GM18867 (cell line): ENCODE data around the gene TMEM221.

Experiments used
- ATAC-seq: cut with Tn5 transposase; IDR thresholded peaks from one replicate; pipeline ENCODE4 v1.9.1; 2021; ENCODE audit warnings: mild to moderate bottlenecking, moderate library complexity; ENCODE audit not compliant: unreplicated experiment

Gene TMEM221

DNA sequence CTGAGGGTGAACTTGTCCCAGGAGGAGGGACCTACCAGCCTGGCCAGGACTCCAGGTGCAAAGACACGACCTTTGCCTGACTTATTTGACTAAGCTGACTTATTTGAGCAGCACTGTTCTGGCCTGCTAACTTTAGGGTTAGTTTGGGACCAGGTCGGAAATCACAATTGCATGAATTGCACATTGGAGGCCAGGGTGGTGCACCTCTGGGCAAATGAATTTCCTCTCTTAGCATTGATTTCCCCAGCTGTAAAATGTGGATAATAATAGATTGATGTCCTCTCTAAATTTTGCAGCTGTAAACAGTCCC, 41.6 kb downstream of the TMEM221 start:
- ATAC-seq = no peak

DNA sequence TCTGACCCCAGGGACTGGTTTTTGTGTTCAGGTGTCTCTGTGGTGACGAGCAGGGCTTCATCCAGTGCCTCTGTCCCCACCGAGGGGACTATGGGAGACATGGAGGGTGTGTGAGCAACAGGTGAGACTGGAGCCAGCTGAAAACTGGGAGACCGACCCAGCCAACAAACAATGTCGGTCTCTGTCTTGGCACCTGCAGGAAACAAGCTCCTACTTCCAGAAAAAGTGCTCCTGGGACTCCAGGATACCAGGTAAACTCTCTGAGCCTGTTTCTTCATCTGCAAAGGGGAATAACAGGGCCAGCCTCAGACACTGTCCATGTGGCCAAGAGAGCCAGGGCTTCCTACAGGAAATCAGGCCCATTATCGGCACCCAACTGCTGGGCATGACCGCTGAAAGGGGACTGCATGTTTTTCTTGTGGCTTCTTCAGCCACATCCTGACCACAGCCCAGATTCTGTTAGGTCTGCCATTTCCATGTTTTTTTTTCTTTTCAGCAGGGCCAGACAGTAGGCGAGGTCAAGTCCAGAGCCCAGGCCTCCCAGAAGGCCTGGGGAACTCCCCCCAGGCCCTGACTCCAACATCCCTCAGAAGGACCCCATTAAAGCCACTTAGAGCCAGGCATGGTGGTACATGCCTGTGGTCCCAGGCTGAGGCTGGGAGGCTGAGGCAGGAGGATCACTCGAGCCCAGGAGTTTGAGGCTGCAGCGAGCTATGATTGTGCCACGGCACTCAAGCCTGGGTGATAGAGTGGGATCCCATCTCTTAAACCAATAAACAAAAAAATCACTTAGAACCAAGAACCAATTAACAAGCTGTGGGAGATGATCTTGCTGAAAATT, 42.2 kb downstream of the TMEM221 start:
- ATAC-seq = no peak

DNA sequence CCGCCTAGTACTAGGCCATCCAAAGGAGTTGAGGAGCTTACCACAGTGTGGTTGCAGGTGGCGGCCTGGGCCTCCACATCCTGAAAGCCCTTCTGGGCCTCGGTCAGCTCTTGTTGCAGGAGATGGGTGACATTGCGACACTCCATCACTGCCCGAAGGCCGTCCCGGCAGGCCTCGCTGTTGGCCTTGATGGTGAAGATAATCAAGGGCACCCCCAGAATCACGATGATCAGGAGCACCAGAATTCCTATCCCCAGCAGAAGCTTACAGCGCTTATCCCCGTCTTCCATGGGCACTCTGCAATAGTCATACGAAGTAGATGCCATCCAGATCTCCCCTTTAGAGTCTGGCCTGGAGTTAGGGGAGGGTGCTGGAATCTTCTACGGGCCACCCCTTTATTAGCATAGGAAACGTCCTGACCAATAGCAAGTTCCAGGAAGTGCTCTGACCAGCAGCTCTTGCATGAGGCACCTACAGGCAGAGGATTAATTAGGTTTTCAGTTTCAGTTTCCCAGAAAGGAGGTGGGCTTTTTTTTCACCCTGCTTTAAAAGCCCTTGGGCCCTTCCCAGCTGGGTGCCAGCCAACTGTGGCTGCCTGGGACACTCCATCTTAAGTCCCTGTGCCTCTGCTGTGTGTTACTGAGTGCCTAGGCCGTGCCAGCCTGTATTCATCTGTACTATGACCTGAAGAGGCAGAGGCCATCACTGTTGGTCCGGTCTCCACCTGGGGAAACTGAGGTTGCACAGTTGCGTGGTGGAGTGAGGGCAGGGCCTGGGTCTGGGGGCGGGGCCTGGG, 43.0 kb downstream of the TMEM221 start, which contains the start of gene BST2:
BST2 (minus strand) TSS at position 381 of the 796 bp plus-strand sequence; CDS start at position 326, 55 bp downstream.
- peak; percentile 72 for ATAC-seq

DNA sequence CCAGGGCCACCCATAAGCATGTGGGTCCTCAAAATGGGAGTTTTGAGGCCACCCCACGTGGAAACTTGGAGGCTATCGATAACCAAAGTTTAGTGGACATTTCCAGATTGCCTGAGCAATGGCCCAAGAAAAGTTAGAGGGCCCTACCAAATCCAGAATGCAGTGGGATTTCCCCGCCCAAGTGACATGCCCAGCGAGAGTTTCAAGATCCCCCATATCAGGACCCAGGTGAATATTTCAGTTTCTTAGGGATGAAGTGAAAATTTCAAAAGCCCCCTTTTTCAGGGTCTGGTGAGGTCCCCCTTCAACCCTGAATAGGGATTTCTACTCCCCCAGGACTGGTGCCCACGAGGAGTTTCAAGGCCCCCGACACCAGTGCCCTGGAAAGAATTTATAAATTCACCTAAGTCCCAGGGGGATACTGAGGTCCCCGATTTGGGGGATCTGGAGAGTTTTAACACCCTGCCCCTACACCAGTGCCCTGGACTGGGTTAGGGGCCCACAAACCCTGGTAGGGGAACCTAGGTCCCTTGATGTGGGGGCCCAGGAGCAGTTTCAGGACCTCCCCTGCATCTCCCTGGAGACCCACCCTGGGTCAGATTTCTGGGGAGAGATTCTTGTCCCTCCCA, 43.7 kb downstream of the TMEM221 start:
- no peak for ATAC-seq

DNA sequence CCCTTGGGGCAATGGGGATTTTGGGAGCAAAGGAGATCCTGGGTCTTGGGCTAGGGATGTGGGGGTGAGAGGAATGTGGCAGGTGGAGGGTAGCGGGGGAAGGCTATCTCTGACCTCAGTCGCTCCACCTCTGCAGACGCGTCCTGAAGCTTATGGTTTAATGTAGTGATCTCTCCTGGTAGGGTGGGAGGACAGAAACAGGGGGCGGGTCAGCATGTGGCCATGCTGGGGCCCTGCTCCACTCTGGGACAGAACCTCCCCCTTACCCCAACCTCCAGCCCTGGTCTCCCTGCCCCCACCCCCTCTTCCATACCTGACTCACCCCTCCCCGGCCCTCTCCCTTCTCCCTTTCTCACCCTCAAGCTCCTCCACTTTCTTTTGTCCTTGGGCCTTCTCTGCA, 44.5 kb downstream of the TMEM221 start:
- no peak for ATAC-seq

DNA sequence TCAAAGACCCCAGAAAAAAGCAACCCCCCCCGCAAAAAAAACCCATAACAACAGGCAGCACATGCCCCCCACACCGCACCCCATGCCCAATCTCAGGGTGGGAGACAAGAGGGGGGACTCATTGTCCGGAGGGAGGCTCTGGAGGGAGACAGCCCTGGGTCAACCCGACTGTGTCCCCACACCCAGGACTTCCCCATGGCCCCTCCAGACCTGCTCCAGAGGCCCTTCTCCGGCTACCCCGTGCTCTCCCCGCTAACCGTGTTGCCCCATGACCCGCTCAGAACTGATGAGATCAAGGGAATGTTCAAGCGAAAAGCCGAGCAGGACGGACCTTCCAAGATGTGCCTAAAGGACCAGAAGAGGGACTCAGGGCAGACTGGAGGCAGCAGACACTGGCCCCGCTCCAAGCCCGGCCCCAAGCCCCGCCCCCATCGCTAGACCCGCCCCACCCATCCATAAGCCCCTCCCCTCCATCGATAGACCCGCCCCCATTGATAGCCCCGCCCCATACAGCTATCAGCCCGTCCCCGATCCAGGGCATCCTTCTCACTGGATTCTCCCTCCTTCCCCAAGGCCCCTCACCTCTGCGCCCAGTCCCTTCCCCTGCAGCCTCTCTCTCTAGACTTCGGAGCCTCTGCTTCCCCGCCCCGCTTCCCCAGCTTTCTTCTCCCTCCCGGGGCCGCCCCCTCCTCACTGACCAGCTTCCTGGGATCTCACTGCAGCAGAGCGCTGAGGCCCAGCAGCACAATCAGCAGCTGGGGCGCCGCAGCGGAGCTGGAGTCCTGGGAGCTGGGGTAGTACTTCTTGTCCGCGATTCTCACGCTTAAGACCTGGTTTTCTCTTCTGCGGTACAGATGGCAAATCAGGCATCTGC, 45.2 kb downstream of the TMEM221 start:
- ATAC-seq = no peak

DNA sequence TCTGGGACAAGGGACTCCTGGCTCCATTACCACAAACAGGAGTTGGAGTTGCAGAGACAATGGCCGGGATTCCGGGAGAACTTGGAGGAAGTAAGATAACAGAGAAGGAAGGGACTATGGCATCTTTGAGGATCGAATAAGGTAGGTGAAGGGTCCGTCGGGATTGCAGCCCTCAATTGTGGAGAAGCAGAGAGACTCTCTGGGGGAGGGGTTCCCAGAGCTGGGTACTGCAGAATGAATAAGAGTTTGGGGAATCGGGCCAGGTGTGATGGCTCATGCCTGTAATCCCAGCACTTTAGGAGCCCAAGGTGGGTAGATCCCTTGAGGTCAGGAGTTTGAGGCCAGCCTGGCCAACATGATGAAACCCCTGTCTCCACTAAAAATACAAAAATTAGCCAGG, 46.8 kb downstream of the TMEM221 start:
- no peak for ATAC-seq

DNA sequence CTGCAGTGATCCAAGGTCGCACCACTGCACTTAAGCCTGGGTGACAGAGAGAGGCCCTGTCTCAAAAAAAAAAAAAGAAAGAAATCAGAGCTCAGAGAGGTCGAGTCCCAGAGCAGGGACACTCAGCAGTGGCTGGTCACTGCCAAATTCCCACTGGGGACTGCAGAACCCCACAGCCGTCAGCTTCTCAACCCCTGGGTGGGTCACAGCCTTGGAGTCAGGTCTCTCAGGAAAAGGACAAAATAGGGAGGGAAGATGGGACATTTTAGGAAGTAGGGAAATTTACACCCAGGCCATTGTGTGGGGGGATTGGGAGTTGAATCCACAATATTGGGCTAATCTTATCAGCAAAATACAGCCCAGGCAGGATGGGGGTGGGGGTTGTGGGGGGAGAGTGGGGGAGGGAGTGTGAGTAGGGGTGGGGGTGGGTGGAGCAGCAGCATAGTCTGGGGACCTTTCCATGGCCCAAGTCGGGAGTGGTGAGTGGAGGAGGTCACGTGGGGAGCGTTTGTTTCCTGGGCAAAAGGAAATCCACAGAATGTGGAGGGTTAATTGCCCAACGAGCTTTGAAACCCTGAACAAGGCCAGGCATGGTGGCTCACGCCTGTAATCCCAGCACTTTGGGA, 49.5 kb downstream of the TMEM221 start:
- ATAC-seq = no peak

DNA sequence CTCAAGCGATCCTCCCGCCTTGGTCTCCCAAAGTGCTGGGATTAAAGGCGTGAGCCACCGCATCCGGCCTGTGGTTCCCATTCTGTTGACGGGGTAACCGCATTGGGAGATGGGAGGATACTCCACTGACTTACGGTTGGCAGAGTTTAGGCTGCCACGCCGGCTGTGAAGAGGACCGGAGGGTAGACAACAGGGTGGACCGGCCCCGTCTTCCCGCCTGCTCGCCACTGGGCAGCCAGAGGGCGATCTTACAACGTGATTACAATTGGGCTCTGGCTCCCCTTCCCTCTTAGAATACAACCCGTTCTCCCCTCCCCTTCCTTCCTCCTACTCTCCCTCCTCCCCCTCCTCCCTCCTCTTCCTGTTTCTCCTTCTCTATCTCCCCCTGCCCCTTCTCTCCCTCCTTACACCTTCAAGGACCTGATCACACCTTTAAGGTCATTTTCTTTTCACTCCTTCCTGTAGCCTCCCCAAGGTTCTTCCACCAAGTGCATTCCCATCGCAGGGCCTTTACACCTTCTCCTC, 53.5 kb downstream of the TMEM221 start:
- ATAC-seq = no peak

DNA sequence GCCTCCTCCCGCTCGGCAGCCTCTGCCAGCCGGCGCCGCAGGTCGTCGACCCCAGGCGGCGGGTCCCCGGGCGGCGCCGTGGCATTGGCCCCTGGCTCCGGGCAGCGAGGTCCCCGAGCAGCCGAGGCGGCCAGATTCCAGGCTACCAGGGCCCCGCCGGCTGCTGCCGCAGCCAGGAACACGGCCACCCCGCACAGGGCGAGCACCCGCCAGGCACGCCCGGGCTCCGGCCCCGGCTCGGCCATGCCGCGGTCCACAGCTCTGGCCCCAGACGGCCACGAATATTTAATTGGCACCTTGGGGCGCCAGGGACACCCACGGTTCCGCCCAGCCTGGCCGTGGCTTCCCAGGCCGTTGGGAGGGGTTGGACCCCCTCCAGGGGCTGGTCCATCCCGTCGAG, 54.6 kb downstream of the TMEM221 start, which contains the start of gene CCDC194:
CCDC194 (minus strand) TSS at position 283 of the 400 bp plus-strand sequence; CDS start at position 245, 38 bp downstream.
- ATAC-seq = no peak

DNA sequence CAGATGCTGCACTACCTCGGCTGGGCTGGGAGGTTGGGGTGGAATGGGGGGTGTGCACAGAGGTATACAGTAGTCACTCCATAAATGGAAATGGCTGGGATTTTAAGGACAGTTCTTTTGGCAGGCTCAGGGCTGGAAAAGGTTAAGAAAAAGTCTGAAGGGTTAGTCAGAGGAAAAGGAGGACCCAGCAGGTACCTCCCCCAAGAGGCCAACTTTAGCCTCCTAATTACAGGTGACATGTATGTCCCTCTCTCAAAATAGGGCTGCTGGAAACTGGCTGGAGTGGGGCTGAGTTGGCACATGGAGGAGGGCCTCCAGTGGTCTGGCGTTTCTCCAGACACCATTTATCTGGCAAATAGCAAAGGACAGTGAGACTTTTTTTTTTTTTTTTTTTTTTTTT, 55.5 kb downstream of the TMEM221 start:
- no peak for ATAC-seq

DNA sequence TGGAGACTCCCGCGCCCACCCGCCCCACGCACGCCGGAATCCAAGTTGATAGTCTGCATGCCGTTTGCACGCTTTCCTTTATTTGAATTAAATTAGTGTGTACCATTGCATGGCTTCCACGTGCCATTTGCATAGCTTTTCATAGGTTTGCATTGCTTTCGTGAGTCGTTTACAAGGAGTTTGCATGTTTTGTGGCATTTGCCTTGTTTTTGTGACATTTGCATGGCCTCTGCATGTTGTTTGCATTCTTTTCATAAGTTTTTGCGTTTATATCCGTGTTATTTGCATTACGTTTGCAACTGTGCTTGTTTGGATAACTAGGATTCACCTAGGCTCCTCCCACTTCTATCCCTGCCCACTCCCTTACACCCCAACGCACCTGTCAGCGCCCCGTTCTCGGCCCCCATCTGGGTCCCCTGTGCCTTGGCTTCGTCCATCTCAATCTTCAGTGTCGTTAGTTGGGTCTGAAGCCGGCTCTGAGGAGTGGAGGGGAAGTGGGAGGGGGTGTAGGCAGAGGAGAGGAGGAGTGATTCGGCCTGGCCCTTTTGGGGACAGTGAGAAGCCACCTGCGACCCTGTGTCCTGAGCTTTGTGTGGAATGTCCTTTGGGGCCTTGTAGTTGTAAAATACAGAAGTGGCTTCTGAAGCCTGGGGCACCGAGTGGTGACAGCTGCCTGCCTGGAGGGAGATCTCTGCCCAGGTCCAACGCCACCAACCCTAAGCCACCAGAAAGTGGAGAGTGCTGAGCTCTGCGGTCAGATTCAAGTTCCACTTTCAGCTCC, 56.9 kb downstream of the TMEM221 start:
- peak; percentile 25 for ATAC-seq

DNA sequence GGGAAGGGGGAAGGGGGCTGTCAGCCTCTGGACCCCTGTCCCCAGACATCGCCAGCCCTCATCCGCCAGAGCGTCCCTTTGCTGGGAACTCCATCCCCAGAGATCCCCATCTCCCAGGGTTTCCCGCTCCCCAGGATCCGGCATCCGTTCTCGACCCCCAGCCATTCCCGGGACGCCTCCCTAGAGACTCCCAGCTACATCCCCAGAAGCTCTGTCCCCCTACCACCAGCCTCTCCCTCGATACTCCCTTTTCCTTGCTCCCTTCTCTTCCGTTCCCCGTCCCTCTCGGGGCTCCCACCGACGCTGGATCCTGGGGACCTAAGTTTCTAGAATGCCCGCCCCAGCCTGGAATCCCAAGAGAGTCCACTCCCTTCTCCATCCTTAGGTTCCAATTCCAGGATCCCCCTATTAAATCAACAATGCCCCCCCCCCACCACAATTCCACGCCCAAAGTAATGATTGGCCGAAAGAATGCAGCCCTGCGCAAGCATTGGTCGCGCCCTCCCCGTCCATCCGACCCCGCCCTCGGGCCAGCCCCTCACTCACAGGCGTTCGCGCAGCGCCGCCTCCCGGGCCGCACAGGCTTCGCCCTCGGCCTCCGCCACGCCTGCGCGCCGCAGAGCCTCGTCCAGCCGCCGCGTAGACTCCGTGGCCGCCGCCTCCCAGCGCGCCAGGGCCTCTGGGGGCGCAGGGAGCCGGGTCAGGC, 57.6 kb downstream of the TMEM221 start:
- peak; percentile 92 for ATAC-seq

DNA sequence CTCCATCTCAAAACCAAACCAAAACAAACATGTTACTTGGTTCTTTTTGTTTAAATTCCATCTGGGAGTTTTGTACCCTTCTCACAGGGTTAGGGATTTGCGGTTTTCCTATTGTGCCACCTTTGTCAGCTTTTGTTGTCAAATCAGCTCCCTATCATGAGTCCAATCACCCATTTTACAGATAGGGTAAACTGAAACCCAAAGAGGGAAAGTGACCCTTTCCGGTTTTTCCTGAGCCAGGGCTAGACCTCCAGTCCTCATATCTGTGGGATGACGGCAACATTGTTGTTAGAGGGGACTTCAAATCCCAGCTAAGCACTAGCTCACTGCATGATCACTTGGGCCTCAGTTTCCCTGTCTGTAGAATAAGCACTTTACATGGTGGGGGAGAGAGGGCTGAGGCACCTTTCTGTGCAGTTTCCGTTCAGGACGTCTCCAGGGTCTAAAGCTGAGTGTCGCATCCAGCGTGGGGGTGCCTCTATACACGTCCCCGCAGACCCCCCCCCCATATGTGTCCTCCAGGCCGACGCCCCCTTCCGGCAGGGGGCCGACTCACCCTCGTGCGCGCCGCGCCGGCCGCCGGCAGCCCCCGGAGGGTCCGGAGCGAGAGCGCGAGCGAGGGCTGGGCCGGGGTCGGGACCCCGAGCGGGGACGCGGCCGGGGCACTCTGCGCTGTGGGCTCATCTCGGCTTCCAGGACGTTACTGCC, 58.4 kb downstream of the TMEM221 start:
- no peak for ATAC-seq

DNA sequence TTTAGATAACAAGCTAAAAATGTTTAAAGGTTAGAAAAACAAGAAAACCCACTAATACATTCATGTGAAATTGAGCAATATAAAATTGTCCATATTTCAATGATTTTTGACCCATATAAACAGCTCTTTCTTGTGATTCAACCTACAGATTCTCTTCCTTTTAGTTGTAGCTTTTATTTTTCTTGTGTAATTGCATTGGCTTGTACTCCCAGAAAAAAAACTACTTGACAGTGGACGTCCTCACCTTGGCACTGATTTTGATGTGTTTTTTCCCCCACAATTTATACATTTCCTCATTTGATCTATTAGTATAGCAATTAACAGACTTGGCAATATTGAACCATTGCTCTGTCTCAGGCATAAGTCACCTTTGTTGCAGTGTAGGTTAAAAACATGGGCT, 59.2 kb downstream of the TMEM221 start:
- ATAC-seq = no peak

DNA sequence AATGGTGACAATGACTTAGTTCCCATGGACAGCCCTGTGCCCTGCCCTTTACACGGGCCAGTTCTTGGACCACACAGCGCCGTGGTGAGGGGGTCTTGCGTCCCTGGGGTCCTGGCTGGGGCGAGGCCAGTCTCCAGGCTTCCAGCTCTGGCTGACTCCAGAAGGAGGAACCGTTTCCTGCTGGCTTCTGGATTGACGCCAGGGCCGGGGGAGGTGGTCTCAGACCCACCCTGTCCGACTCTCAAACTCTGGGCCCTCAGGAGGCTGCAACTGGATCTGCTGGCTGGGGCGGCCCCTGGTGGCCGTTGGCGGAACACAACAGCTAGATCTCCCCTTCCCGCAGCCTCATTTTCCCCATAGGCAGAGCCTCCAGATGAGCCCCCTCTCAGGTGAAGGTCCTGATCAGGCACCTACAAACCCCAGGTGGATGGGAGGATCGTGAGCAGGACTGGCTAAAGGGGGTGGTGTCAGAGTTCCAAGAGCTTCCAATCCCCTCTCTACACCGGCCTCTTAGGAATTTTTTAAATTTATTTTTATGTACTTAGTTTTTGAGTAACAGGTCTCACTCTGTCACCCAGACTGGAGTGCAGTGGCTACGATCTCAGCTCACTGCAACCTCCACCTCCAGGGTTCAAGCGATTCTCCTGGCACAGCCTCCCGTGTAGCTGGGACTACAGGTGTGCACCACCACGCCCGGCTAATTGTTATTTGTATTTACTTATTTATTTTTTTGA, 62.4 kb downstream of the TMEM221 start:
- no peak for ATAC-seq
